ENCODE measurements around the gene MT1E.
A peak's percentile ranks its signal among the peaks of the same experiment; 100 is the strongest.
"Not testable (repeated sequence)": the region's sequence is repeated elsewhere in the genome, so short reads cannot be mapped to it uniquely, and the experiment has no call there.

The MT1E gene

GRCh38 chr16:56647641-56648431, 22.3 kb downstream of the MT1E start:
- DNase-seq: no peak

DNA sequence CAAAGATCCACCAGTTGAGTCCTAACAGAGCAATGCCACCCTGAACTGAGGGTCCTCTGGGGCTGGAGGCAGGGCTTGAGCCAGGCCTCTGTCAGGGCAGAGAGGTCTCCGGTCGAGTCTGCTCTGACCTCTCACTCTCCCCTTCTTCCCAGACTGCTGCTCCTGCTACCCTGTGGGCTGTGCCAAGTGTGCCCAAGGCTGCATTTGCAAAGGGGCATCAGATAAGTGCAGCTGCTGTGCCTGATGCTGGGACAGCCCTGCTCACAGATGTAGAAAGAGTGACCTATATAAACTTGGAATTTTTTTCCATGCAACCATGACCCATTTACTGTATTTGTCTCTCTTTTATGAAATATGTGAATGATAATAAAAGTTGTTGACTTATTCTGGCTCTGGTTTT, 23.7 kb downstream of the MT1E start:
- no peak for DNase-seq

DNA sequence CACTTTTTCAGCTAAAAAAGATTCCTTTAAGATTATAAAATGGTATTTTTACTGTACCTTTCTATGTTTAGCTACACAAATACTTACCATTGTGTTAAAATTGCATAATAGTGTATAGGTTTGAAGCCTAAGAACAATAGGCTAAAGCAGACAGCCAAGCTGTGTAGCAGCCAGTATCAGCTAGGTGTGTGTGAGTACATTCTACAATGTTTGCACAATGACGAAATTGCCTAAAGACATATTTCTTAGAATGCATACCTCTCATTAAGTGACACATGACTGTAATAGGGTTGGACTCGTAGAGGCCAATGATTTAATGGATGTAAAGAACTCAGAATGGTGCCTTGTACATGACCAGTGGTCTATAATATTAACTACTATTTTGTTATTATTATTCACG, 24.2 kb downstream of the MT1E start:
- no peak for DNase-seq

DNA sequence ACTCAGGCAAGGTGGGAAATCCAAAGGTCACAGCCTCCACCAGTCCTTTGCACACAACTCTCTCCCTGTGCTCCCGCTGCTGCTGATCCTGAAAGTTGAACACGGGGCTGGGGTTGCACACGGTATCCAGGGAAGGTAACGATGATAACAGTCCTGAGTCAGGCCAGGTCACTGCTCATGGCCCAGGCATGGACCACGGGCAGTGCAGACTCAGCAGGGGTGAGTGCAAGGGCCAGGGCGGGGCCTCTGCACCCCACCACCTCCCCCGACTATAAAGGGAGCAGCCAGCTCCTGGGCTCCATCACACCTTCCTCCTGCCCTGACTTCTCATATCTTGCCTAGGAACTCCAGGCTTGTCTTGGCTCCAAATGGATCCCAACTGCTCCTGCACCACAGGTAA, 26.0 kb downstream of the MT1E start, which contains the start of gene MT1B:
Gene MT1B (plus strand): TSS at position 301 of the 400 bp plus-strand sequence. CDS start 68 bp downstream, at position 369.
- no peak for DNase-seq

DNA sequence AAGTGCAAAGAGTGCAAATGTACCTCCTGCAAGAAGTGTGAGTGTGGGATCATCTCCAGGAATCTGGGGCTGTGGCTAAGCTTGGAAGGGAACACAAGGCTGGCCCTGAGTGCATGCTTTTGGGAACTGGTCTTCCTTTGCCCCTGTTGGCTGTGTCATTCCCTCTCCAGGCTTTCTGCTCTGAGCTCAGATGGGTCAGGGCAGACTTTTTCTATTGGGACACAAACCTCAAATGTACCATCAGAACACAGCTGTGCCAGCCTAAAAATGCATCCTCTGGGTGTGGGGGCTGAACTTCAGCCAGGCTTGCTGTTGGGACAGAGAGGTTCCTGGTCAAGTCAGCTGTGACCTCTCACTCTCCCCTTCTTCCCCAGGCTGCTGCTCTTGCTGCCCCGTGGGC, 27.0 kb downstream of the MT1E start:
- no peak for DNase-seq

GRCh38 chr16:56653218-56653617, 27.6 kb downstream of the MT1E start:
- DNase-seq: no peak

- peak; percentile 85 for DNase-seq
These were observed 32.2 kb downstream of the MT1E start, which contains the start of gene MT1F for GRCh38 chr16:56657555-56658326. TSS of gene MT1F (plus strand) at chr16:56657959. CDS start at chr16:56658059, 100 bp downstream.

DNA sequence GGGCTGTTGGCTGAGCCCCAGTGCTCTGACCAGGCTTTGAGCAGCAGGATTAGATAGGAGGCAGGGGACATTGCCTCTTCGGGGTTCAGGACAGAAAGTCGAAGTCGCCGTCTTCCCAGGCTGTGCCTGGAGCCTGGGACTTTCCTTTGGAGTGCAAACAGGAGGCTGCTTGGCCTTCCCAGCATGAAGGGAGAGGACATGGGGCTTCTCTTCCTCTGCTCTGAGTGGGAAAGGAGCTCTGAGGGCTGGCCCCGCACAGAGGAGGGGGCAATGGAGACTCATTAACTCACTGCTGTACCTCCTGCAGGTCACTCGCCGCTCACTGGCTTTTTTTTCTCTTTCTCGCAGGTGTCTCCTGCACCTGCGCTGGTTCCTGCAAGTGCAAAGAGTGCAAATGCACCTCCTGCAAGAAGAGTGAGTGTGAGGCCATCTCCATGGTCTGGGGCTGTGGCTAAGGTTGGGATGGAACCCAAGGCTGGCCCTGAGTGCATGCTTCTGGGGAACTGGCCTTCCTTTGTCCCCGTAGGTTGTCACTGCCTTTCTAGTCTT, 32.8 kb downstream of the MT1E start:
- no peak for DNase-seq

- DNase-seq: no peak
These were observed 37.1 kb downstream of the MT1E start for GRCh38 chr16:56662357-56663354.

GRCh38 chr16:56664506-56664905, 38.9 kb downstream of the MT1E start:
- no peak for DNase-seq

DNA sequence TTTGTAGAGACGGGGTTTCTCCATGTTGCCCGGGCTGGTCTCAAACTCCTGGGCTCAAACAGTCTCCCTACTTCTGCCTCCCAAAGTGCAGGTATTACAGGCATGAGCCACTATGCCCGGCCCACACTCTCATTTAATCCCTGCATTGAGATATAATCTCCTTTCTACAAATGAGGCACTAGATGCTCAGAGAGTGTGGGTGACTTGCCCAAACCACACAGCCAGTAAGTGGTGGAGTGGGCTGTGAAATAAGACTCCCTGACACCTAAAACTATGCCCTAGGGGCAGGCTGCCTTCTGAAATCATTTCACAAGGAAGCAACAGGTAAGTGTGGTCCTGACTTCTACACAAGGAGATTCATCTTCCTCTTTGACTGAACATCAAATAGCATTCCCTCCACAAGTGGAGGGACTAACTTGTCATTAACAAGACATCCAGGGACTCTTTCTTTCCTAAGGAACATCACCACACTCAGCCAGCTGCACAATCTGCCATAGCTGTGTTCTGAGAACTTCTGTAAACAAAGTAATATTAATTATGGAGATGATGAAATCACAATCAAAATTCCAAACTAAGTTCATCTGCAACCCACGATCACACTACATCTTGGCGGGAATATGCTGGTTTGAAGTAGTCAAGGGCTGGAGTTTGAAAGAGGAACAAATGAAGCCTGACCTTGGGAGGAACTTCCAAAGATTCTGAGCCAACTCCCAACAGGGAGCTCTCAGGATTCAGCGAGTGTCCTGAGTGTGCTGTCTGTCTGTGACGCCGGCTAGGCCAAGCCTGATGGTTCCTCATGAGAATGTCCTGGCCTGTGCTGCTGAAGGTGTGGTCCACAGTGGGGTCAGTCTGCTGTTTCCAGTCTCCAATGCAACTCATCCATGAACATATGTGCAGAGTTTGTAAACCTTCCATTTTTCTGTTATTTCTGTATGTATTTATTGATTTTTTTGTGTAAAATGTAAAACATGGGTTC, 40.0 kb downstream of the MT1E start:
- DNase-seq: not testable (repeated sequence)

GRCh38 chr16:56667581-56668571, 42.3 kb downstream of the MT1E start, which contains the start of gene MT1G:
TSS of gene MT1G (minus strand) at chr16:56668065. CDS start at chr16:56667993, 72 bp downstream.
- DNase-seq: no peak

DNA sequence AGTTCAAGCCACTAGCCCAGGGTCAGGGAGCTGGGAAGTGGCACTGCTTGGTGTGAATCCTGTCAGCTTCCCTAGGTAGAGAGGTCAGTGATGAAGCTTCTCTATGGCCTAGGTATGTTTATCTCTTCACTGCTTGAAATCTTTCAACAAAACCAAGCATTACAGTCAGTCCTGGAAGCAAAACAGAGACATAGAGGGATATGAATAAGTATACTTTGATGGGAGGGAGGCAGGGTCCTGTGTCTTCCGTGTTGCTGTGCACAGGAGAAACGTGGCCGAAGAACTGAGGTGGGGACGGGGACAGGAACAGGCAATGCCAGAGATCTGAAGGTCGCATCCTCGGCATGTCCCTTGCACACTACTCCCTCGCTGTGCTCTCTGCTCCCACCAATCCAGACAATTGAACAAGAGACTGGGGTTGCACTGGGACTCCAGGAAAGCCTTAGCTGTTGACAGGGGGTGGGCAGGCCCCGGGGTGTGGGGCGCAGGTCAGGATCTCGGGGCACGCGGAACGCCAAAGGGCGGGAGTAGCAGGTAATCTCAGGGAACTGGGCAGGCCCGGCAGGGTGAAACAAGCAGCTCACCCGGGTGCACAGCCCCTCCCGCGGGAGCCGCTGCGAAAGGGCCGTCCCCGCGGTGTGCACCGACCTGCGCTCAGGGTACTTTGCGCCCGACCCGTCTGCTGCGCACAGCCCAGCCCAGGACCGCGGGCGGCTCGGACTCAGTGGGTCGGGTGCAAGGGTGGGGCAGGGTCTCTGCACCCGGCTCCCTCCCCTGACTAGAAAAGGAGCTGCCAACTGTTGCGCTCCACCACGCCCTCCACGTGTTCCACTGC, 43.6 kb downstream of the MT1E start, which contains the start of gene MT1H:
Gene MT1H (plus strand): TSS at position 810 of the 835 bp plus-strand sequence. CDS start 71 bp downstream, outside the sequence.
- DNase-seq: no peak

DNA sequence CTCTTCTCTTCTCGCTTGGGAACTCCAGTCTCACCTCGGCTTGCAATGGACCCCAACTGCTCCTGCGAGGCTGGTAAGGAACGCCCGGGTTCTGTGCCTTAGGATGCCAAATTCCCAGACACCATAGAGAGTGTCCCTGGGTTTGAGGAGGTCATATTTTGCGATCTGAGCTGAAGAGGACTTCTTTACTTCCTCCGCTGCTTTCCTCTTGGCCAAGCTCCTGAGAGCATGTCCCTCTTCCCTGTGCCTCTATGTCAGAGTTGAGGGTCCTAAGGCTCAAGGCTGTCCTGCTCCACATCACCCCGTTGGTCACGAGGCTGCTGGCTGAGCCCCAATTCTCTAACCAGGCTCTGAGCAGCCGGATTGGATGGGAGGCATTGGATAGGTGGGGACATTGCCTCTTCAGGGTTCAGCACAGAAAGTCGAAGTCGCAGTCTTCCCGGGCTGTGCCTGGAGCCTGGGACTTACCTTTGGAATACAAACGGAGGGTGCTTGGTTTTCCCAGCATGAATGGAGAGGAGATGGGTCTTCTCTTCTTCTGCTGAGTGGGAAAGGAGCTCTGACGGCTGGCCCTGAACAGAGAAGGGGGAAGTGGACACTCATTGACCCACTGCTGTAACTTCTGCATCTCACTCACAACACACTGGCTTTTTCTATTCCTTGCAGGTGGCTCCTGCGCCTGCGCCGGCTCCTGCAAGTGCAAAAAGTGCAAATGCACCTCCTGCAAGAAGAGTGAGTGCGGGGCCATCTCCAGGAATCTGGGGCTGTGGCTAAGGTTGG, 44.4 kb downstream of the MT1E start:
- DNase-seq: no peak

DNA sequence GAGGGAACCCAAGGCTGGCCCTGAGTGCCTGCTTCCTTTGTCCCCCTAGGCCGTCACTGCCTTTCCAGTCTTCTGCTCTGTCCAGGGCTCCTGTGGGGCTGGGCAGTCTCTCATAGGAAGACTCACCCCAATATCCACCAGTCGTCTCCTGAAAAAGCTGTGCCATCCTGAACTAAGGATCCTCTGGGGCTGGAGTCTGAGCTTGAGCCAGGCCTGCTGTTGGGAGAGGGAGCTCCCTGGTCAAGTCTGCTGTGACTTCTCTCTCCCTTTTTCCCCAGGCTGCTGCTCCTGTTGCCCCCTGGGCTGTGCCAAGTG, 45.0 kb downstream of the MT1E start:
- DNase-seq: no peak

DNA sequence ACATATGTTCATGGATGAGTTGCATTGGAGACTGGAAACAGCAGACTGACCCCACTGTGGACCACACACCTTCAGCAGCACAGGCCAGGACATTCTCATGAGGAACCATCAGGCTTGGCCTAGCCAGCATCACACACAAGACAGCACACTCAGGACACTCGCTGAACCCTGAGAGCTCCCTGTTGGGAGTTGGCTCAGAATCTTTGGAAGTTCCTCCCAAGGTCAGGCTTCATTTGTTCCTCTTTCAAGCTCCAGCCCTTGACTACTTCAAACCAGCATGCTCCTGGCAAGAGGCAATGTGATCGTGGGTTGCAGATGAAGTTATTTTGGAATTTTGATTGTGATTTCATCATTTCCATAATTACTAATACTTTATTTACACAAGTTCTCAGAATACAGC, 46.1 kb downstream of the MT1E start:
- DNase-seq: not testable (repeated sequence)

- DNase-seq: not testable (repeated sequence)
These were observed 46.6 kb downstream of the MT1E start for GRCh38 chr16:56672171-56672570.

Data from 8988T (cell line).